NB4 (cell line): ENCODE data around the gene CAMP.

Source experiments
- DNase-seq: peaks from one replicate; pipeline ENCODE4 v3.0.0; 2010; ENCODE audit warnings: low read depth
- H3K4me3 ChIP-seq: one replicate; pipeline ENCODE4 v1.5.1; 2011; ENCODE audit warnings: mild to moderate bottlenecking, low read depth, low read length, moderate library complexity
- MYC ChIP-seq: IDR thresholded peaks from 2 replicates; pipeline ENCODE4 v1.6.1; 2011; ENCODE audit warnings: low read depth, low read length
- POLR2A ChIP-seq: IDR thresholded peaks from 2 replicates; pipeline ENCODE4 v1.6.1; 2011; ENCODE audit warnings: mild to moderate bottlenecking; ENCODE audit not compliant: insufficient read length; ENCODE audit errors: extremely low read depth
- TF ChIP-seq, protein P1 (sequence below): IDR thresholded peaks from 2 replicates; pipeline ENCODE4 v1.6.1; 2011; ENCODE audit warnings: low read depth, low read length
- TF ChIP-seq, protein P2 (sequence below): IDR thresholded peaks from one replicate; pipeline ENCODE4 v1.5.1; 2012; ENCODE audit warnings: low read depth, low read length

Gene CAMP

DNA sequence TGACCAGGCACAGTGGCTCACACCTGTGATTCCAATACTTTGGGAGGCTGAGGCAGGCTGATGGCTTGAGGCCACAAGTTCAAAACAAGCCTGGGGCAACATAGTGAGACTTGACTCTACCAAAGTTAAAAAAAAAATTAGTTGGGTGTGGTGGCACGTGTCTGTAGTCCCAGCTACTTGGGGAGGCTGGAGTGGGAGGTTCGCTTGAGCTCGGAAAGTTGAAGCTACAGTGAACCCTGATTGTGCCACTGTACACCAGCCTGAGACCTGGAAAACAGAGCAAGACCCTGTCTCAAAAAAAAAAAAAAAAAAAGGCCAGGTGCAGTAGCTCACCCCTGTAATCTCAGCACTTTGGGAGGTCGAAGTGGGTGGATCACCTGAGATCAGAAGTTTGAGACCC, 38.2 kb upstream of the CAMP start:
- DNase-seq, result no peak
- peak overlapping the region; percentile 100 for H3K4me3 ChIP-seq
- TF ChIP-seq MYC (no peak), POLR2A (no peak)
- TF ChIP-seq, protein P1, sequence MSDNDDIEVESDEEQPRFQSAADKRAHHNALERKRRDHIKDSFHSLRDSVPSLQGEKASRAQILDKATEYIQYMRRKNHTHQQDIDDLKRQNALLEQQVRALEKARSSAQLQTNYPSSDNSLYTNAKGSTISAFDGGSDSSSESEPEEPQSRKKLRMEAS, result no peak
- TF ChIP-seq, protein P2, sequence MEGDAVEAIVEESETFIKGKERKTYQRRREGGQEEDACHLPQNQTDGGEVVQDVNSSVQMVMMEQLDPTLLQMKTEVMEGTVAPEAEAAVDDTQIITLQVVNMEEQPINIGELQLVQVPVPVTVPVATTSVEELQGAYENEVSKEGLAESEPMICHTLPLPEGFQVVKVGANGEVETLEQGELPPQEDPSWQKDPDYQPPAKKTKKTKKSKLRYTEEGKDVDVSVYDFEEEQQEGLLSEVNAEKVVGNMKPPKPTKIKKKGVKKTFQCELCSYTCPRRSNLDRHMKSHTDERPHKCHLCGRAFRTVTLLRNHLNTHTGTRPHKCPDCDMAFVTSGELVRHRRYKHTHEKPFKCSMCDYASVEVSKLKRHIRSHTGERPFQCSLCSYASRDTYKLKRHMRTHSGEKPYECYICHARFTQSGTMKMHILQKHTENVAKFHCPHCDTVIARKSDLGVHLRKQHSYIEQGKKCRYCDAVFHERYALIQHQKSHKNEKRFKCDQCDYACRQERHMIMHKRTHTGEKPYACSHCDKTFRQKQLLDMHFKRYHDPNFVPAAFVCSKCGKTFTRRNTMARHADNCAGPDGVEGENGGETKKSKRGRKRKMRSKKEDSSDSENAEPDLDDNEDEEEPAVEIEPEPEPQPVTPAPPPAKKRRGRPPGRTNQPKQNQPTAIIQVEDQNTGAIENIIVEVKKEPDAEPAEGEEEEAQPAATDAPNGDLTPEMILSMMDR, result no peak

DNA sequence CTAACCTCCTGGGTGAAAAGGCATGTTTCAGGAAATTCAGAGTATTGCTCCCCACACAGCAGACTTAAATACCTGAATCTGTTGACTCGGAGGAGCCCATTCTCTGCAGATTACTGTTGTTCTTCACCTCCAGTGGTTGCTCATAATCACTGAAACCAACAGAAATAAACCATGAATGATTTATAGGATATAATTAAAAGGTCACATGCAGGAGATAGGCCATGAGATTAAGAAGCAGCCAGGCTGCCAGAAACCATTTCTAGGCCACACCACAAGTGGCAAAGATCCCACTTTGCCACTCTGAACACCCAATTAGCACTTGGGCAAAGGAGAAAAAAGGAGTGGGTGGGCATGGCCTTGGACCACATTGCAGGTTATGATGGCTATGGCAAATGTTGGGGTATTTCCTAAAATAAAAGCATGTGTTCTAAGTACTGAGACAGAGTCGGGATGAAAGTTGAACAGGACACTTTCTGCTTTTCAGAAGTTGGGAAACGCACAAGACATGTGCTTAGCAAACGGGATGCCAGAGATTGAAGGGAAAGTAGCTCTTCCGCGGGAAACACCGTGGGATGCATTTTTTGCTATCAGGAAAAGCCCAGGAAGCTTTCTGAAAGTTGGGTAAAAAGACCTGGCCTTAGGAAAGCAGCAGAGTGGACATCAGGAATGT, 36.5 kb upstream of the CAMP start:
- TF ChIP-seq, protein P1, result peak; percentile 85
- TF ChIP-seq, protein P2, result no peak
- TF ChIP-seq MYC (peak; percentile 64), POLR2A (no peak)
- DNase-seq, result peak; percentile 40
- H3K4me3 ChIP-seq, result peak overlapping the region; percentile 100

DNA sequence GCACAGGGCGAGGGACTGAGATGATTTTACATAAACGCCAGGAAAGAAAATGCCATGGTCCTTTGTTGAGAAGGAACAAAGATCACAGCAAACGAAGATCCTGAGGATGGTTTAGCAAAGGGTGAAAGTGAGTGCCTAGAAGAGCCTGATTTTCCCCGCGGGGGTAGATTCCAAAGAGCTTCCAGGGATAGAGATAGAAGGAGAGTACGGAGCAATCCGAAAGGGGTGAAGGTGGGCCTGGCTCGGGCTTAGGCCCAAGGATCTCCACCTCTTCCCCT, 36.1 kb upstream of the CAMP start:
- no peak for DNase-seq
- peak overlapping the region; percentile 100 for H3K4me3 ChIP-seq
- TF ChIP-seq, protein P1, result no peak
- TF ChIP-seq, protein P2, result no peak
- TF ChIP-seq MYC (no peak), POLR2A (no peak)

DNA sequence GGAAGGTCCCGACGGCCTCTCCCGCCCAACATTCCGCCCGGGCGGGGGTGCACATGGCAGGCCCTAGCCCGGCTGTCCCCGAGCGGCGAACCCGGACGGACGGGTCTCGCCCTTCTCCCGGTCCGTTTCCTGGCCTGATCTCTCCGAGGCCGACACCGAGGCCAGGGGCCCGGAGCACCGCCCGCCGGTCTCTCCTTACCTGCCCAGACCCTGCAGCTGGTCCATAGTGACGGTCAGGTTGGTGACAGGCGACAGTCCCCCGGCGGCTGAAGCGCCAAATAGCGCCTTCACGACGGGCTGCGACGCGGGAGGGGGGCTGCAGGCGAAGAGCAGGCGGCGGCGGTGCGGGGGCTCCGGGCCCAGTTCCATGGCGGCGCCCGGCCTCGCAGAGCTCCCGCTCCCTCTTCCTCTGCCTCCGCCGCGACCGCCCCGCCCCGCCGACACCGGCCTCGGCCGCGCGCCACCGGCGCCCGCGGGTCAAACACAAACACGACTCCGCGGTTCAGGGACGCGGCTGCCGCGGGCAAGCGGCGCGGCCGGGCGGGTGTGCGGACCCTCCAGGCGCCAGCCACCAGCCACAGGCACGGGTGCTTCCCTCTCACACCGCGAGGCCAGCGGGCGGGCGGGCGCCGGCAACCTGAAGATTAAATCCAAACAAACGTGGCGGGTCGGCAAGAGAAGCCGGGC, 35.6 kb upstream of the CAMP start:
- peak overlapping the region; percentile 100 for H3K4me3 ChIP-seq
- no peak for DNase-seq
- TF ChIP-seq MYC, result peak; percentile 60
- TF ChIP-seq, protein P2, result no peak
- TF ChIP-seq, protein P1, result peak; percentile 43
- TF ChIP-seq POLR2A, result no peak

DNA sequence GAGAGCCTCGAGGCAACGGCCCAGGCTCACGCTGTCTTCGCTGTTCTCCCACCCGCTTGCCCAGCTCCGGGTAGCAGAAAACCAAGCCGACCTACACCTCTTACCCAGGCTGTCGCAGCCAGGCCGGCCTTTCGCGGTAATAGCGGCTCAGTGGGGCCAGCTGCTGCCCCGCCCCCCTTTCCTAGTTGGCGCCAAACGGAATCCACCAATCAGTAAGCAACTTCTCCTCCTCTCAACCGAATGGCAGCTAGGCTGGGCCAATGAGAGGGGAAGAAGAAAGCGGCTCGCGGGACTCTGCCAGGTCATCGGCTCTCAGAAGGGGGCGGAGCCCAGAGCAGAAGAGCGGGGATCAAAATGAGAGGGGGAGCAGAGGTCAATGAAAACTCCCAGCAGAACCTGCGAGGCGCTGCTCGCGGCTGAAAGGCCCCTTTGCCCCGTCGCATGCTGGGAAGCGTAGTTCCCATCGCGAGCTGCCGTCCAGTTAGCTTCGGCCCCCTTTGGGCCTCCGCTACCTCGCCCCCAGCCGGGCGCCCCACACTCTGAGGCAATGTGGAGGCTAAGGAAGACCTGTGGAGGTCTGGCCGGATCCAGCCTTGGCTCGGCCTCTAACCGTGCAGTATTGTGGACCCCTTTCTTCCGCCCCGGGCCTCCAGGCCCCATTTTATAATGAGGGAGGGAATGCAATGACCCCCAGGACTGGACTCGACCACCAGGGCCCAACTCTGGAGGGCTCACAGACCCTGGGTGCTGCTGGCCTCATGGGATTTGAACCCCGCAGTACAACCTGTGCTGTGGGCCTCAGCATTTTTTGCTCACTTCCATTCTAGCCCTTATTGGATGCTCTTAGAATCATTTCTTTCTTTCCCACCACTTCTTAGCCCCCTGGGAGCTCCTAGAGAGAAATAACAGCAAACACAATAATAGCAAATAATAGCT, 34.8 kb upstream of the CAMP start, which contains the start of gene CDC25A:
Gene CDC25A, minus strand, starts transcription at position 152 of the 936 bp plus-strand sequence. CDS start 470 bp downstream, outside the sequence.
- H3K4me3 ChIP-seq, result peak within 1 kb of the TSS; percentile 100
- peak; percentile 99 for DNase-seq
- TF ChIP-seq, protein P2, result no peak
- TF ChIP-seq MYC (peak; percentile 51), POLR2A (peak; percentile 80)
- TF ChIP-seq, protein P1, result peak; percentile 44; the same call in 1 of the 2 replicates
